Gastroesophageal sphincter (tissue), 3 donors: Measurements from ENCODE around the gene TAF4.

Experiments
- EP300 ChIP-seq: sonication (generic); formaldehyde crosslinking; IDR thresholded peaks from one replicate; pipeline ENCODE4 v1.6.1; 2017; ENCODE audit warnings: antibody characterized with exemption, mild to moderate bottlenecking
- POLR2A ChIP-seq, 2 donors: fragments of 450-650 bp; IDR thresholded peaks; one replicate each; pipeline ENCODE4 v1.6.1; 2017; ENCODE audit warnings: antibody characterized with exemption in 2 of 2, mild to moderate bottlenecking in 2 of 2, moderate library complexity in 1 of 2
- POLR2AphosphoS5 ChIP-seq: sonication (generic); formaldehyde crosslinking; IDR thresholded peaks from one replicate; pipeline ENCODE4 v1.6.1; 2017; ENCODE audit warnings: antibody characterized with exemption
- TF ChIP-seq, protein P1 (sequence below), 4 experiments: fragments of 200-600 bp in 2 of 4; fragments of 450-650 bp in 2 of 4; sonication (generic) in 1 of 4; IDR thresholded peaks; one replicate each; pipeline ENCODE4 v1.5.1; 2017 to 2019; ENCODE audit warnings: antibody characterized with exemption in 4 of 4, mild to moderate bottlenecking in 2 of 4, moderate library complexity in 2 of 4

DNA sequence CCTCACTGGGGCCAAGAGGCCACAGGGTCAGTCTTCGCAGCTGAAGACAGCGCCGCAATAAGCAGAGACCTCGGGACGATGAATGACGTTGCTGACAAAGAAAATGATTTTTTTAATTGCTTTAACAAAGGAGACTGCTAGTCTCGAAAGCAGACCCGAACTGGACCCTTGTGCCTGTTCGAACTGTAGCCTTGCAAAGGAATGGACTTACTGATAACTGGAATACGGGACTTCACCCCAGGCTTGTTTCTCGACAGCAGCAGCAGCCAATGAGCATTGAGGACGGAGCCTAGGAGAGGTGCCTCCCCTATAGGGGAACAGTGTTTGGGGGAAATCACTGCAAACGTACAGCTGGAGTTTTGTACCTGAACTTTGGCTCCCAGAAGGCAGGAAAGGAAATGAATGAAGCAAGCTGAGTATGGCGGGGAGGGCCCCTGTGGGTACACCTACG is 1.3 kb upstream of the TAF4 start:
- TF ChIP-seq EP300 (no peak), POLR2AphosphoS5 (no peak), POLR2A (IDR thresholded peaks at IDR 0.05) (peak in 1 of 2 donors; percentile 2)
- TF ChIP-seq, protein P1, sequence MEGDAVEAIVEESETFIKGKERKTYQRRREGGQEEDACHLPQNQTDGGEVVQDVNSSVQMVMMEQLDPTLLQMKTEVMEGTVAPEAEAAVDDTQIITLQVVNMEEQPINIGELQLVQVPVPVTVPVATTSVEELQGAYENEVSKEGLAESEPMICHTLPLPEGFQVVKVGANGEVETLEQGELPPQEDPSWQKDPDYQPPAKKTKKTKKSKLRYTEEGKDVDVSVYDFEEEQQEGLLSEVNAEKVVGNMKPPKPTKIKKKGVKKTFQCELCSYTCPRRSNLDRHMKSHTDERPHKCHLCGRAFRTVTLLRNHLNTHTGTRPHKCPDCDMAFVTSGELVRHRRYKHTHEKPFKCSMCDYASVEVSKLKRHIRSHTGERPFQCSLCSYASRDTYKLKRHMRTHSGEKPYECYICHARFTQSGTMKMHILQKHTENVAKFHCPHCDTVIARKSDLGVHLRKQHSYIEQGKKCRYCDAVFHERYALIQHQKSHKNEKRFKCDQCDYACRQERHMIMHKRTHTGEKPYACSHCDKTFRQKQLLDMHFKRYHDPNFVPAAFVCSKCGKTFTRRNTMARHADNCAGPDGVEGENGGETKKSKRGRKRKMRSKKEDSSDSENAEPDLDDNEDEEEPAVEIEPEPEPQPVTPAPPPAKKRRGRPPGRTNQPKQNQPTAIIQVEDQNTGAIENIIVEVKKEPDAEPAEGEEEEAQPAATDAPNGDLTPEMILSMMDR (IDR thresholded peaks at IDR 0.05) = no peak
